ENCODE data around the gene OR1I1. TPM values are rescaled to one million over a fixed set of nuclear protein-coding genes. Genes with fewer than 3 reads are reported as not detected.
"Not testable (repeated sequence)": the region's sequence is repeated elsewhere in the genome, so short reads cannot be mapped to it uniquely, and the experiment has no call there.

Gene OR1I1
- total RNA-seq, 1 experiment from 2014 or later = not detected

DNA sequence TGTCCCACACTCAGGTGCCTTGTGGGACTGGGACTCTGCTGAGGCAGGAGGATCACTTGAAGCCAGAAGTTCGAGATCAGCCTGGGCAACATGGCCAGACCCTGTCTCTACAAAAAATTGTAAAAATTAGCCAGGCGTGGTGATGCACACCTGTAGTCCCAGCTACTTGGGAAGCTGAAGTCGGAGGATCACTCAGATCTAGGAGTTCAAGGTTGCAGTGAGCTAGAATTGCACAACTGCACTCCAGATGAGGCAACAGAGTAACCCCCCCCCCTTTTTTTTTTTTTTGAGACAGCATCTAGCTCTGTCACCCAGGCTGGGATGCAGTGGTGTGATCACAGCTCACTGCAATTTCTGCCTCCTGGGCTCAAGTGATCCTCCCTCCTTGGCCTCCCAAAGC, 14.2 kb downstream of the OR1I1 start:
- TF ChIP-seq EZH2 (IDR thresholded peaks at IDR 0.05; ENCODE audit: low read depth) = no peak
- TF ChIP-seq, protein P1, sequence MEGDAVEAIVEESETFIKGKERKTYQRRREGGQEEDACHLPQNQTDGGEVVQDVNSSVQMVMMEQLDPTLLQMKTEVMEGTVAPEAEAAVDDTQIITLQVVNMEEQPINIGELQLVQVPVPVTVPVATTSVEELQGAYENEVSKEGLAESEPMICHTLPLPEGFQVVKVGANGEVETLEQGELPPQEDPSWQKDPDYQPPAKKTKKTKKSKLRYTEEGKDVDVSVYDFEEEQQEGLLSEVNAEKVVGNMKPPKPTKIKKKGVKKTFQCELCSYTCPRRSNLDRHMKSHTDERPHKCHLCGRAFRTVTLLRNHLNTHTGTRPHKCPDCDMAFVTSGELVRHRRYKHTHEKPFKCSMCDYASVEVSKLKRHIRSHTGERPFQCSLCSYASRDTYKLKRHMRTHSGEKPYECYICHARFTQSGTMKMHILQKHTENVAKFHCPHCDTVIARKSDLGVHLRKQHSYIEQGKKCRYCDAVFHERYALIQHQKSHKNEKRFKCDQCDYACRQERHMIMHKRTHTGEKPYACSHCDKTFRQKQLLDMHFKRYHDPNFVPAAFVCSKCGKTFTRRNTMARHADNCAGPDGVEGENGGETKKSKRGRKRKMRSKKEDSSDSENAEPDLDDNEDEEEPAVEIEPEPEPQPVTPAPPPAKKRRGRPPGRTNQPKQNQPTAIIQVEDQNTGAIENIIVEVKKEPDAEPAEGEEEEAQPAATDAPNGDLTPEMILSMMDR (conservative IDR thresholded peaks at IDR 0.05) = no peak
- Histone ChIP-seq H3K9me2 (ENCODE audit: insufficient read depth) (no peaks in the 10 kb centered on the region), H3K79me2 (ENCODE audit: low read depth) (no peaks in the 10 kb centered on the region), H2AFZ (no peak overlapping the region), H3K27ac (no peak overlapping the region), H3K9me3 (ENCODE audit: insufficient read depth, low read depth) (no peaks in the 10 kb centered on the region), H3F3A (ENCODE audit: insufficient read depth, low read depth) (peaks cover 9% of the 10 kb centered on the region; the same call in 1 of the 2 replicates), H4K20me1 (ENCODE audit: insufficient read depth) (no peaks in the 10 kb centered on the region), H3K4me3 (no peak overlapping the region), H3K27me3 (ENCODE audit: insufficient read depth, low read depth) (no peaks in the 10 kb centered on the region), H3K4me1 (replicated peaks; ENCODE audit: insufficient read depth) (peaks cover 18% of the 10 kb centered on the region), H3K36me3 (ENCODE audit: low read depth) (no peaks in the 10 kb centered on the region), H3K4me2 (no peak overlapping the region)
- CTCF ChIA-PET = no interaction called here
- POLR2A ChIA-PET (ENCODE audit: unreplicated experiment) = no interaction called here
- intact Hi-C loops (cut with micrococcal nuclease; ENCODE audit: unreplicated experiment) = no loop called here
- DNase-seq = no peak
- BruUV-seq (replicated peaks) = no TSS peak

GRCh38 chr19:15097980-15098379, 16.0 kb downstream of the OR1I1 start:
- H3K27ac ChIP-seq; DNase-seq; H3F3A ChIP-seq (ENCODE audit: insufficient read depth, low read depth); H3K27me3 ChIP-seq (ENCODE audit: insufficient read depth, low read depth); BruUV-seq (replicated peaks); H3K79me2 ChIP-seq (ENCODE audit: low read depth); H3K4me3 ChIP-seq; H4K20me1 ChIP-seq (ENCODE audit: insufficient read depth); H3K9me3 ChIP-seq (ENCODE audit: insufficient read depth, low read depth); H3K36me3 ChIP-seq (ENCODE audit: low read depth); H3K4me2 ChIP-seq; intact Hi-C loops (cut with micrococcal nuclease; ENCODE audit: unreplicated experiment); H3K9me2 ChIP-seq (ENCODE audit: insufficient read depth); H2AFZ ChIP-seq; CTCF ChIA-PET; H3K4me1 ChIP-seq (replicated peaks; ENCODE audit: insufficient read depth): not testable (repeated sequence)
- POLR2A ChIA-PET (ENCODE audit: unreplicated experiment) = interaction anchor here (0.7 kb wide), 1 partner anchor 227 kb away, joined by 4 read pairs; no protein-coding TSS in a partner anchor

GRCh38 chr19:15098460-15098859, 16.4 kb downstream of the OR1I1 start:
- intact Hi-C loops (cut with micrococcal nuclease; ENCODE audit: unreplicated experiment) = no loop called here
- H2AFZ ChIP-seq = no peak overlapping the region
- CTCF ChIA-PET = no interaction called here

More at GRCh38 chr19:15098460-15098859, 16.4 kb downstream of the OR1I1 start:
- H3K4me3 ChIP-seq = no peak overlapping the region
- no peaks in the 10 kb centered on the region for H3K27me3 ChIP-seq (ENCODE audit: insufficient read depth, low read depth)
- no peaks in the 10 kb centered on the region for H4K20me1 ChIP-seq (ENCODE audit: insufficient read depth)
- H3K4me1 ChIP-seq (replicated peaks; ENCODE audit: insufficient read depth) = peaks cover 5% of the 10 kb centered on the region; the same call in 1 of the 2 replicates
- 0 out of 2 replicates have a peak, but pooled peaks cover 4% of the 10 kb centered on the region for H3F3A ChIP-seq (ENCODE audit: insufficient read depth, low read depth)
- DNase-seq = no peak
- H3K4me2 ChIP-seq = no peak overlapping the region
- no peak overlapping the region for H3K27ac ChIP-seq
- TF ChIP-seq EZH2 (IDR thresholded peaks at IDR 0.05; ENCODE audit: low read depth) = no peak
- TF ChIP-seq, protein P1 (conservative IDR thresholded peaks at IDR 0.05) = no peak
- H3K9me2 ChIP-seq (ENCODE audit: insufficient read depth) = no peaks in the 10 kb centered on the region
- no peaks in the 10 kb centered on the region for H3K79me2 ChIP-seq (ENCODE audit: low read depth)
- no TSS peak for BruUV-seq (replicated peaks)
- H3K36me3 ChIP-seq (ENCODE audit: low read depth) = no peaks in the 10 kb centered on the region
- H3K9me3 ChIP-seq (ENCODE audit: insufficient read depth, low read depth) = peaks cover 1% of the 10 kb centered on the region
- POLR2A ChIA-PET (ENCODE audit: unreplicated experiment) = no interaction called here

Measured in PC-9 (cell line).